ENCODE results near the gene BCAS4.

BCAS4 gene

GRCh38 chr20:50823319-50823718, 28.5 kb downstream of the BCAS4 start:
- TF ChIP-seq, protein P1, sequence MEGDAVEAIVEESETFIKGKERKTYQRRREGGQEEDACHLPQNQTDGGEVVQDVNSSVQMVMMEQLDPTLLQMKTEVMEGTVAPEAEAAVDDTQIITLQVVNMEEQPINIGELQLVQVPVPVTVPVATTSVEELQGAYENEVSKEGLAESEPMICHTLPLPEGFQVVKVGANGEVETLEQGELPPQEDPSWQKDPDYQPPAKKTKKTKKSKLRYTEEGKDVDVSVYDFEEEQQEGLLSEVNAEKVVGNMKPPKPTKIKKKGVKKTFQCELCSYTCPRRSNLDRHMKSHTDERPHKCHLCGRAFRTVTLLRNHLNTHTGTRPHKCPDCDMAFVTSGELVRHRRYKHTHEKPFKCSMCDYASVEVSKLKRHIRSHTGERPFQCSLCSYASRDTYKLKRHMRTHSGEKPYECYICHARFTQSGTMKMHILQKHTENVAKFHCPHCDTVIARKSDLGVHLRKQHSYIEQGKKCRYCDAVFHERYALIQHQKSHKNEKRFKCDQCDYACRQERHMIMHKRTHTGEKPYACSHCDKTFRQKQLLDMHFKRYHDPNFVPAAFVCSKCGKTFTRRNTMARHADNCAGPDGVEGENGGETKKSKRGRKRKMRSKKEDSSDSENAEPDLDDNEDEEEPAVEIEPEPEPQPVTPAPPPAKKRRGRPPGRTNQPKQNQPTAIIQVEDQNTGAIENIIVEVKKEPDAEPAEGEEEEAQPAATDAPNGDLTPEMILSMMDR (IDR thresholded peaks at IDR 0.05), result no peak

DNA sequence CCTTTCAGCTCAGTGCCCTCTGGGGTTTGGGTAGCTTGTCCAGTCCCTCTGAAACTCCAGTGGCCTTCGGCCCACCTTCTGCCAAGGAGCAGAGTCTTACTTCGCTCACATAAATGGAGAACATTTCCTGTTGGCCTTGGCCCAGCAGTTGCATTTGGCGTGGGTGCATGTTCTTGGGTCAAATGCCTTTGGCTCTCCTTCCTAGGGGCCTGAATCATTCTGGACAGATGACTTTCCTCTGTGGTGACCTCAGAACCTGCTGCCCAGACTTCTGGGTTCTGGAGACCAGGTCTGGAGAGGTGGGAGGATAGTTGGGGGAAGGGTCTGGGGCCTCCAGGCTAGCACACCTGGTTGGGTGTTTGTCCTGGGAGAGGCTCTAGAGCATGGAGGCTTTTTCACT, 29.3 kb downstream of the BCAS4 start:
- TF ChIP-seq, protein P1 (IDR thresholded peaks at IDR 0.05), result no peak

- TF ChIP-seq, protein P1 (IDR thresholded peaks at IDR 0.05), result no peak
Observed at GRCh38 chr20:50826121-50826520, 31.3 kb downstream of the BCAS4 start.

DNA sequence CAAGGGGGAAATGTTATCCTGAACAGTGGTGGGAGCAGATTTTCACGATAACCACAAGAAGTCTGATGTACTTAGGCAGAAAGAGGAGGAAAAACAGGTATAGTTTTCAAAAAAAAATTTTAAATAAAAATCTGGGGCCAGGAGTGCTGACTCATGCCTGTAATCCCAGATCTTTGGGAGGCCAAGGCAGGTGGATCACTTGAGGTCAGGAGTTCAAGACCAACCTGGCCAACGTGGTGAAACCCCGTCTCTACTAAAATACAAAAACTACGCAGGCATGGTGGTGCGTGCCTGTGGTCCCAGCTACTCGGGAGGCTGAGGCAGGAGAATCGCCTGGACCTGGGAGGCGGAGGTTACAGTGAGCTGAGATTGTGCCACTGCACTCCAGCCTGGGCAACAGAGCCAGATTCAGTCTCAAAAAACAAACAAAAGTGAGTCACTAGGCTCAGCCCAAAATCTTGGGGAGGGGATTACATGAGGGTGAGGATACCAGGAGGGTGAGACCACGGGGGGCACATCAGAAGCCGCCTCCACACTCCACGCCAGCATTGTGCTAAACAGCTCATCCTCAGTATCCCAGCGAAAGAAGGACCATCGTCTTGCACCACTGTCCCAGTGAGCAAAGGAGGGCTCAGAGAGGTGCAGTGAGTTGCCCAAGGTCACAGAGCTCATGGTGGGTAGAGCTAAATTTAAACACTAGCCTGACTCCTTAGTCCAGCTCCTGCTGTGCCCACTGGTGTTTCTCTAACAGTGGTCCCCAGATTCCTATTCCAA, 33.7 kb downstream of the BCAS4 start:
- TF ChIP-seq, protein P1 (IDR thresholded peaks at IDR 0.05), result no peak

GRCh38 chr20:50831622-50832021, 36.8 kb downstream of the BCAS4 start:
- TF ChIP-seq, protein P1 (IDR thresholded peaks at IDR 0.05), result no peak

DNA sequence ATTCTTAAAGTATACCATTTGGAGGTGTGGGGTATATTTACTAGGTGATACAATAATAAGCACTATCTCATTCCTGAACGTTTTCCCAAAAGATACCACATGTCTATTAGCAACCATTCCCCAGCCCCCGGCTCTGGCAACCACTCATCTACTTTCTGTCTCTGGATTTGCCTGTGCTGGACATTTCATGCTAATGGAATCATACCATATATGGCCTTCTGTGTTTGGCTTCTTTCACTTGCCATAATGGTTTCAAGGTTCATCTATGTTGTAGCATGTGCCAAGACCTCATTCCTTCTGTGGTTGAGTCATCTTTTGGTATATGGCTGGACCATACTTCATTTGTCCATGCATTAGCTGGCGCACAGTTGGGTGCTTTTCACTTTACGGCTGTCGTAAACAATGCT, 39.7 kb downstream of the BCAS4 start:
- TF ChIP-seq, protein P1 (IDR thresholded peaks at IDR 0.05), result no peak

DNA sequence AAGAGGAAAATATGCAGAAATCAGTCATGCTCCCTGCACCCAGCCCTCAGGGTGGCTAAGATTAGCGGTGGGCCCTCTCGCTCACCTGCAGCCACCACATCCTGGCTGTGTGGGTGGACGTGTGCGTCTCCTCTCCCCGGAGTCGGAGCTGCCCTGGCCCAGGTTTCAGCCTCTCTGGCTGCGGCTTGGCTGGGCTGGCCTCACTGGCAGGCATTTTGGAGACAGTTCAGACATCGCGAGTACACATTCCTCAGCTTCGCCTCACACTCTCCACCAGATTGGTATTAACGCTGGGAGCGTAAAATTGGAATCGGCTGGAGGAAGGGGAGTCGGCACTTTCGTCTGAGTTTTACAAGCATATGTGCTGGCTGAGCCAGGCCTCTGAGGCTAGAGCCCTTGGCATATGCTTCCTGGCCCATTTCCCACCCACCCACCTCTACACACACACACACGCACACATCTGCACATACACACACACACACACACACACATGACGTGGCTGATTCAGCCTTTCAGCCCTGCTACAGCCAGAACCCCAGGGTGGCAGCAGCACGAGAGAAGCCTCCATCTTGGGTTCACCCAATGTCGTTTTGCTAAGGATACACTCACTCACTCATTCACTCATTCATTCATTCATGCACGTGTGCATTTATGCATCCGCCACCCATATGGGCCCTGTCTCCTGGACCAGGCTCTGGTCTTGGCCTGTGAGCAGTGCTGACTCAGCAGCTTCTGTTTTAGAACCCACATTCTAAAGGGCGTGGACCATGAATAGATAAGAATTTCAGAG, 42.9 kb downstream of the BCAS4 start:
- TF ChIP-seq, protein P1 (IDR thresholded peaks at IDR 0.05), result no peak

Measured in LNCAP (cell line).